Spleen (tissue), 11 donors: ENCODE data around the gene NEBL. TPM values are rescaled to one million over a fixed set of nuclear protein-coding genes. Genes with fewer than 3 reads are reported as not detected.

Experiments
- DNase-seq: peaks from one replicate; pipeline ENCODE4 v3.0.0-alpha.2; 2020
- H3K27ac ChIP-seq, 8 donors: fragments of 200-600 bp; sonication (generic) in 7 of 8; 1 replicate in 4 of 8; 2 replicates in 4 of 8; pipeline versions ENCODE4 v1.5.0 to v1.8.0; 2016 to 2021; ENCODE audit warnings: inconsistent platforms in 4 of 8, mild to moderate bottlenecking in 4 of 8, moderate library complexity in 1 of 8
- H3K27me3 ChIP-seq, 7 donors: fragments of 200-600 bp; sonication (generic) in 6 of 7; replicated peaks in 1 of 7; 1 replicate in 4 of 7; 2 replicates in 3 of 7; pipeline versions ENCODE4 v1.5.0 to v1.8.0; 2016 to 2021; ENCODE audit warnings: inconsistent platforms in 3 of 7, mild to moderate bottlenecking in 1 of 7
- H3K36me3 ChIP-seq, 6 donors: fragments of 200-600 bp; sonication (generic) in 5 of 6; 1 replicate in 4 of 6; 2 replicates in 2 of 6; pipeline versions ENCODE4 v1.5.0 to v1.8.0; 2016 to 2021; ENCODE audit warnings: inconsistent platforms in 2 of 6
- H3K4me1 ChIP-seq, 6 donors: fragments of 200-600 bp; sonication (generic) in 5 of 6; 1 replicate in 3 of 6; 2 replicates in 3 of 6; pipeline versions ENCODE4 v1.5.0 to v1.8.0; 2016 to 2021; ENCODE audit warnings: inconsistent platforms in 3 of 6
- H3K4me3 ChIP-seq, 8 donors: fragments of 200-600 bp; sonication (generic) in 7 of 8; 1 replicate in 4 of 8; 2 replicates in 4 of 8; pipeline versions ENCODE4 v1.5.0 to v1.8.0; 2016 to 2021; ENCODE audit warnings: inconsistent platforms in 4 of 8, mild to moderate bottlenecking in 4 of 8, moderate library complexity in 2 of 8
- H3K9me3 ChIP-seq, 8 donors: fragments of 200-600 bp; sonication (generic) in 7 of 8; 1 replicate in 4 of 8; 2 replicates in 4 of 8; pipeline versions ENCODE4 v1.5.0 to v1.8.0; 2016 to 2021; ENCODE audit warnings: inconsistent platforms in 4 of 8
- POLR2A ChIP-seq, 3 donors: fragments of 450-650 bp; IDR thresholded peaks; one replicate each; pipeline ENCODE4 v1.5.1; 2017; ENCODE audit warnings: antibody characterized with exemption in 3 of 3, mild to moderate bottlenecking in 1 of 3
- POLR2AphosphoS5 ChIP-seq, 3 donors: sonication (generic); formaldehyde crosslinking; IDR thresholded peaks; one replicate each; pipeline ENCODE4 v1.5.1; 2017; ENCODE audit warnings: antibody characterized with exemption in 3 of 3
- WGBS, 5 donors: extraction: QIAGEN DNeasy Blood & Tissue Kit in 3 of 5; methylation state at CpG; one replicate each; pipeline versions ENCODE4 v1.1.5 to v1.1.7; 2013 to 2018; 5-methylcytosine and 5-hydroxymethylcytosine counted together
- intact Hi-C: fragments of 100-400 bp; cut with DNase I; formaldehyde crosslinking; loops from one replicate; pipeline ENCODE4 v1.15.0; 2023; ENCODE audit warnings: low total_unique reads
- polyA plus RNA-seq, 3 donors: library from polyadenylated mRNA; stranded (reverse); fragments of 200-250 nt; gene quantifications; one replicate each; pipeline ENCODE4 v1.2.1, GENCODE V29; 2013
- total RNA-seq, 7 donors: library from RNA; depleted of rRNA in 3 of 7; stranded (reverse); fragments of >200 nt in 3 of 7; fragmentation: NEBNext Ultra II Directional in 4 of 7; extraction: Animal tissue kit (Norgen Biotek cat#: 25700) in 4 of 7; gene quantifications; one replicate each; pipeline versions ENCODE4 v1.1.0 to v1.2.1, GENCODE V29; 2016 to 2021
- TF ChIP-seq, protein P1 (sequence below), 11 experiments: fragments of 200-600 bp in 7 of 11; fragments of 450-650 bp in 4 of 11; sonication (generic) in 4 of 11; IDR thresholded peaks in 8 of 11; conservative IDR thresholded peaks in 3 of 11; 1 replicate in 7 of 11; 2 replicates in 4 of 11; pipeline versions ENCODE4 v1.4.0 to v1.8.0; 2016 to 2021; ENCODE audit warnings: antibody characterized with exemption in 11 of 11, inconsistent platforms in 4 of 11, mild to moderate bottlenecking in 1 of 11
- donor health status: healthy with polysubstance abuse.
- donor health status: DM: no; HTN: no; CAD: no; lungs with moderate emphysema.
- donor health status: DM: no; HTN: no; CAD: no.
- donor health status: Bipolar disorder and iron deficiency.
- donor health status: healthy.
- donor health status: DM: no; HTN: no; CAD: no.
- donor health status: DM: yes; HTN: yes; CAD: no.

The NEBL gene
- total and polyA plus RNA-seq, 10 donors = 0.08 to 2.7 (median 0.54) TPM

DNA sequence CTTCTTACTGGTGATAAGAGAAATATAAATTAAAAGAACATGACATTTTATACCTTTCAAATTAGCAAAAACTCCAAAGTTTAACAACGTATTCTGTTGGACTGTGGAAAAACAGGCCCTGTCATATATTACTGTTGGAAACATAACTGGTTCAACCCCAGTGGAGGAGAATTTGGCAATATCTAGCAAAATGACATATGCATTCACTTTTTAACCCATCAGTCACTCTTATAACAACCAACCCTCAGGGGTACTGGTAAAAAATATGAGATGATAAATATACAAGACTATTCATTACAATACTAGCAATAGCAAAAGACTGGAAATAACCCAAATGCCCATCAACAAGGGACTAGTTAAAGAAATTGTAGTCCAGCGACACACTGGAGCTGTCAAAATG is 22.9 kb upstream of the NEBL start:
- Histone ChIP-seq H3K9me3 (no peaks in the 10 kb centered on the region), H3K4me3 (no peak overlapping the region), H3K4me1 (no peaks in the 10 kb centered on the region), H3K27ac (no peak overlapping the region), H3K36me3 (no peaks in the 10 kb centered on the region), H3K27me3 (no peaks in the 10 kb centered on the region)
- TF ChIP-seq POLR2A (IDR thresholded peaks at IDR 0.05) (no peak), POLR2AphosphoS5 (IDR thresholded peaks at IDR 0.05) (no peak)
- TF ChIP-seq, protein P1, sequence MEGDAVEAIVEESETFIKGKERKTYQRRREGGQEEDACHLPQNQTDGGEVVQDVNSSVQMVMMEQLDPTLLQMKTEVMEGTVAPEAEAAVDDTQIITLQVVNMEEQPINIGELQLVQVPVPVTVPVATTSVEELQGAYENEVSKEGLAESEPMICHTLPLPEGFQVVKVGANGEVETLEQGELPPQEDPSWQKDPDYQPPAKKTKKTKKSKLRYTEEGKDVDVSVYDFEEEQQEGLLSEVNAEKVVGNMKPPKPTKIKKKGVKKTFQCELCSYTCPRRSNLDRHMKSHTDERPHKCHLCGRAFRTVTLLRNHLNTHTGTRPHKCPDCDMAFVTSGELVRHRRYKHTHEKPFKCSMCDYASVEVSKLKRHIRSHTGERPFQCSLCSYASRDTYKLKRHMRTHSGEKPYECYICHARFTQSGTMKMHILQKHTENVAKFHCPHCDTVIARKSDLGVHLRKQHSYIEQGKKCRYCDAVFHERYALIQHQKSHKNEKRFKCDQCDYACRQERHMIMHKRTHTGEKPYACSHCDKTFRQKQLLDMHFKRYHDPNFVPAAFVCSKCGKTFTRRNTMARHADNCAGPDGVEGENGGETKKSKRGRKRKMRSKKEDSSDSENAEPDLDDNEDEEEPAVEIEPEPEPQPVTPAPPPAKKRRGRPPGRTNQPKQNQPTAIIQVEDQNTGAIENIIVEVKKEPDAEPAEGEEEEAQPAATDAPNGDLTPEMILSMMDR (IDR thresholded peaks at IDR 0.05 in 8 of 11, conservative IDR thresholded peaks at IDR 0.05 in 3 of 11) = no peak
- intact Hi-C loops = no loop called here
- no peak for DNase-seq
- WGBS, 5 donors = 90 to 94% (median 93%) methylated on average over 2 of the region's 2 CpGs

DNA sequence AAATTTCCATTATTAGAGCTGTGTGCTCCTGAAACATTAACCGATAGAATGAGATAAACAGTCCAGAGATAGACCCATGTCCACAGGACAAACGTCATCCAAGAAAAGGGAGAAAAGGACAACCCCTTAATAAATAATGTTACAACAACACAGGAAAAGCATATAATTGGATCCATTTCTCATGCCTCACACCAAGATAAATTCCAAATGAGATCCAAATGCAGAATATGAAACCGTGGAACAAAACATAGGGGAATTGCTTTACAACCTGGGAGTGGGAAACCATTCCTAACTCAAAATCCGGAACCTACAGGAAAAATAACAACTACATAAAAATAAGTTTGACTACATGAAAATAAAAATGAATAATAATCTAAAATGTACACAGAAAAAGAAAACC is 22.4 kb upstream of the NEBL start:
- WGBS, 5 donors = 86 to 92% (median 91%) methylated on average over 4 of the region's 4 CpGs
- Histone ChIP-seq H3K4me3 (no peak overlapping the region), H3K27me3 (no peaks in the 10 kb centered on the region), H3K9me3 (no peaks in the 10 kb centered on the region), H3K4me1 (no peaks in the 10 kb centered on the region), H3K36me3 (no peaks in the 10 kb centered on the region), H3K27ac (no peak overlapping the region)
- DNase-seq = no peak
- intact Hi-C loops = no loop called here
- TF ChIP-seq POLR2A (IDR thresholded peaks at IDR 0.05) = no peak
- TF ChIP-seq, protein P1 (IDR thresholded peaks at IDR 0.05 in 8 of 11, conservative IDR thresholded peaks at IDR 0.05 in 3 of 11) = no peak
- TF ChIP-seq POLR2AphosphoS5 (IDR thresholded peaks at IDR 0.05) = no peak

DNA sequence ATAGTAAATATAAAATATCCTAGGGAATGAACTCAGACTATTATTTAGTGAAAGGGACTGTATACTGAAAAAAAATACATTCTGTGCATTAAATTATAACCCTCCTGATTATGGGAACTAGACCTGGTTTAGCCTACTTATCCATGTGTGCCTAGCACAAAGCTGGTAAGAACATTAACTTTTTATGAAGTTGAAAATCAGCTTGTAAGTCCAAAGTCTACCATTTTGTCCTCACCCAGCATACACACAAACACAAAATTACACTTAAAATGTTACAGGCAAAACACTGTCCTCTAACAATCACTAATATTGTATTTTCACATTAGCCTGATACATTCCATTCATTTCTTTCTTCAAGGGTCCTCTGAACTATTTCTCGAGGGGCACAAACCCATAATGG is 19.9 kb upstream of the NEBL start:
- WGBS, 5 donors = 46 to 76% (median 56%) methylated on average over 1 of the region's 1 CpG
- no peak for TF ChIP-seq POLR2A (IDR thresholded peaks at IDR 0.05)
- TF ChIP-seq, protein P1 (IDR thresholded peaks at IDR 0.05 in 8 of 11, conservative IDR thresholded peaks at IDR 0.05 in 3 of 11) = no peak
- TF ChIP-seq POLR2AphosphoS5 (IDR thresholded peaks at IDR 0.05) = no peak
- Histone ChIP-seq H3K27me3 (no peaks in the 10 kb centered on the region), H3K9me3 (no peaks in the 10 kb centered on the region), H3K4me3 (no peak overlapping the region), H3K36me3 (no peaks in the 10 kb centered on the region), H3K27ac (no peak overlapping the region), H3K4me1 (no peaks in the 10 kb centered on the region)
- DNase-seq = no peak
- intact Hi-C loops = no loop called here

DNA sequence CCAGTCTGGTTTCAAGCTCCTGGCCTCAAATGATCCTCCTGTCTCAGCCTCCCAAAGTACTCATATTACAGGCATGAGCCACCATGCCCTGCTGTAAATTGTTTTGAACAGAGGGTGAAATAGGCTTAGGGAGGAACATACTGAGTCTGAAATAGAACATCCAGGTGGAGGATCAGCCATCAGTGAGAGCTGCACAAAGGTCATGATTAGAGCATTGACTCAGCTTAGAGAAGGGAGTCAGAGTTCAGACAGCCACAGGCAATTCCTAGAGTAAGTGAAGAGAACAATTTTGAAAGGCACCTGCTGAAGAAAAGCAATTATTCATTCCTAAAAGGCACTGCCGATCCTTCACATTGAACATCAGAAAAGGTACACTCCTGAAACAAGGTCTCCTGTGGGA is 15.9 kb upstream of the NEBL start:
- Histone ChIP-seq H3K9me3 (no peaks in the 10 kb centered on the region), H3K36me3 (no peaks in the 10 kb centered on the region), H3K27ac (no peak overlapping the region), H3K27me3 (no peaks in the 10 kb centered on the region), H3K4me1 (no peaks in the 10 kb centered on the region), H3K4me3 (no peak overlapping the region)
- DNase-seq = no peak
- TF ChIP-seq POLR2AphosphoS5 (IDR thresholded peaks at IDR 0.05) (no peak), POLR2A (IDR thresholded peaks at IDR 0.05) (no peak)
- TF ChIP-seq, protein P1 (IDR thresholded peaks at IDR 0.05 in 8 of 11, conservative IDR thresholded peaks at IDR 0.05 in 3 of 11) = no peak
- WGBS, 5 donors = 77 to 100% (median 94%) methylated on average over 1 of the region's 1 CpG
- intact Hi-C loops = no loop called here
